Measurements from ENCODE around the gene IQSEC1. TPM values are rescaled to one million over a fixed set of nuclear protein-coding genes. Genes with fewer than 3 reads are reported as not detected.
A peak's percentile ranks its signal among the peaks of the same experiment; 100 is the strongest.

The IQSEC1 gene
- total RNA-seq, 4 donors from 2014 or later = 56.1 to 99.5 (median 78.2) TPM

GRCh38 chr3:12897381-12898289 is 175.6 kb downstream of the IQSEC1 start:
- H3K4me3 ChIP-seq = no peak overlapping the region
- peaks cover 23 to 45% (median 38%) of the 10 kb centered on the region in 4 donors for H3K4me1 ChIP-seq
- TF ChIP-seq EP300 (IDR thresholded peaks at IDR 0.05) (no peak), POLR2A (IDR thresholded peaks at IDR 0.05; ENCODE audit: low read depth) (no peak), POLR2AphosphoS5 (IDR thresholded peaks at IDR 0.05) (no peak), CTCF (IDR thresholded peaks at IDR 0.05) (no peak)
- H3K36me3 ChIP-seq = peaks cover 15 to 47% (median 39%) of the 10 kb centered on the region in 4 donors
- DNase-seq (ENCODE audit: extremely low spot score) = no peak
- intact Hi-C loops (cut with DNase I) = loop anchor here (5.0 kb wide), 1 partner anchor 95 kb away; no protein-coding TSS in a partner anchor
- no peaks in the 10 kb centered on the region for H3K9me3 ChIP-seq
- H3K27ac ChIP-seq (replicated peaks in 1 of 4) = peak overlapping the region in 1 of 4 donors; percentile 29
- H3K27me3 ChIP-seq = no peaks in the 10 kb centered on the region
- 66% methylated on average over 11 of the region's 13 CpGs for WGBS

GRCh38 chr3:12896063-12896985 is 176.9 kb downstream of the IQSEC1 start:
- no peaks in the 10 kb centered on the region for H3K9me3 ChIP-seq
- TF ChIP-seq CTCF (IDR thresholded peaks at IDR 0.05) = peak in 1 of 3 experiments; percentile 13
- no peak for TF ChIP-seq POLR2A (IDR thresholded peaks at IDR 0.05; ENCODE audit: low read depth)
- TF ChIP-seq EP300 (IDR thresholded peaks at IDR 0.05) = no peak
- no peak for TF ChIP-seq POLR2AphosphoS5 (IDR thresholded peaks at IDR 0.05)
- H3K27me3 ChIP-seq = no peaks in the 10 kb centered on the region
- no peak overlapping the region for H3K4me3 ChIP-seq
- H3K27ac ChIP-seq (replicated peaks in 1 of 4) = peak overlapping the region; percentile 29 to 61 (median 38)
- intact Hi-C loops (cut with DNase I) = loop anchor here (5.0 kb wide), 1 partner anchor 96 kb away; no protein-coding TSS in a partner anchor
- WGBS = 53% methylated on average over 14 of the region's 14 CpGs
- H3K36me3 ChIP-seq = peaks cover 15 to 37% (median 30%) of the 10 kb centered on the region in 4 donors
- DNase-seq (ENCODE audit: extremely low spot score) = no peak
- H3K4me1 ChIP-seq = peaks cover 31 to 55% (median 51%) of the 10 kb centered on the region in 4 donors

- no peak for DNase-seq (ENCODE audit: extremely low spot score)
- Histone ChIP-seq H3K27ac (replicated peaks in 1 of 4) (peak overlapping the region in 3 of 4 donors; percentile 29 to 61 (median 42)), H3K4me1 (peaks cover 31 to 55% (median 52%) of the 10 kb centered on the region in 4 donors), H3K27me3 (no peaks in the 10 kb centered on the region), H3K9me3 (no peaks in the 10 kb centered on the region), H3K36me3 (peaks cover 8 to 29% (median 22%) of the 10 kb centered on the region in 4 donors), H3K4me3 (no peak overlapping the region)
- 63% methylated on average over 13 of the region's 13 CpGs for WGBS
- TF ChIP-seq EP300 (IDR thresholded peaks at IDR 0.05) (no peak), POLR2AphosphoS5 (IDR thresholded peaks at IDR 0.05) (no peak)
- intact Hi-C loops (cut with DNase I) = loop anchor here (5.0 kb wide), 1 partner anchor 97 kb away; no protein-coding TSS in a partner anchor
Measured at GRCh38 chr3:12895391-12896062, 177.7 kb downstream of the IQSEC1 start.

GRCh38 chr3:12894629-12895028 is 178.6 kb downstream of the IQSEC1 start:
- WGBS = 64% methylated on average over 6 of the region's 6 CpGs
- H3K27ac ChIP-seq (replicated peaks in 1 of 4) = no peak overlapping the region
- intact Hi-C loops (cut with DNase I) = loop anchor here (5.0 kb wide), 1 partner anchor 98 kb away; no protein-coding TSS in a partner anchor
- H3K4me1 ChIP-seq = peaks cover 31 to 55% (median 52%) of the 10 kb centered on the region in 4 donors
- peaks cover 6 to 20% (median 15%) of the 10 kb centered on the region in 4 donors for H3K36me3 ChIP-seq
- no peaks in the 10 kb centered on the region for H3K27me3 ChIP-seq
- no peaks in the 10 kb centered on the region for H3K9me3 ChIP-seq
- H3K4me3 ChIP-seq = no peak overlapping the region
- no peak for DNase-seq (ENCODE audit: extremely low spot score)
- TF ChIP-seq EP300 (IDR thresholded peaks at IDR 0.05) = no peak
- no peak for TF ChIP-seq CTCF (IDR thresholded peaks at IDR 0.05)
- TF ChIP-seq POLR2AphosphoS5 (IDR thresholded peaks at IDR 0.05) = no peak
- TF ChIP-seq POLR2A (IDR thresholded peaks at IDR 0.05; ENCODE audit: low read depth) = no peak
